IMR-90 (cell line): ENCODE measurements around the gene SOCS6. TPM values are rescaled to one million over a fixed set of nuclear protein-coding genes. Genes with fewer than 3 reads are reported as not detected.

ENCODE experiments used
- ATAC-seq: fragments of 200-7000 bp; cut with Tn5 transposase; 2 replicates; pipeline ENCODE4 v1.9.1; 2020; ENCODE audit warnings: low read depth, mild to moderate bottlenecking, moderate library complexity
- BruUV-seq: library from RNA; stranded (reverse); fragments of 400-500 nt; replicated peaks from 2 replicates; lab custom pipeline; 2021; lab: Mats Ljungman, UMichigan
- CTCF ChIA-PET: fragments of 300-600 bp; formaldehyde crosslinking; extraction: SDS; loops from one replicate; lab custom pipeline; 2021; ENCODE audit warnings: antibody characterized with exemption; lab: Yijun Ruan, JAX
- POLR2A ChIA-PET: fragments of 300-600 bp; sonication (Branson Sonifier 250); formaldehyde crosslinking; loops from one replicate; lab custom pipeline; 2022; ENCODE audit warnings: antibody characterized with exemption; ENCODE audit not compliant: unreplicated experiment; lab: Charles Lee
- DNase-seq: peaks from one replicate; pipeline ENCODE4 v3.0.0; 2013
- H2AFZ ChIP-seq: replicated peaks from 2 replicates; pipeline ENCODE3; 2013; ENCODE audit warnings: low read length, mild to moderate bottlenecking; ENCODE audit not compliant: poor library complexity
- H2AK5ac ChIP-seq: 2 replicates; pipeline ENCODE4 v1.6.1; 2013; ENCODE audit warnings: low read depth, low read length, inconsistent platforms
- H2AK9ac ChIP-seq: replicated peaks from 2 replicates; pipeline ENCODE3; 2013; ENCODE audit warnings: mild to moderate bottlenecking, low read depth, low read length, moderate library complexity; ENCODE audit not compliant: poor library complexity
- H2BK120ac ChIP-seq: 2 replicates; pipeline ENCODE4 v1.6.1; 2013; ENCODE audit warnings: low read depth, low read length, inconsistent platforms
- H2BK15ac ChIP-seq: 3 replicates; pipeline ENCODE4 v1.6.1; 2013; ENCODE audit warnings: low read depth, low read length, inconsistent platforms
- H2BK20ac ChIP-seq: 2 replicates; pipeline ENCODE4 v1.6.1; 2013; ENCODE audit warnings: low read depth, mild to moderate bottlenecking, inconsistent platforms, low read length, moderate library complexity
- H2BK5ac ChIP-seq: 2 replicates; pipeline ENCODE4 v1.6.1; 2013; ENCODE audit warnings: mild to moderate bottlenecking, low read depth, low read length, inconsistent platforms; ENCODE audit not compliant: poor library complexity, severe bottlenecking
- H3K14ac ChIP-seq: replicated peaks from 2 replicates; pipeline ENCODE4 v1.6.1; 2013; ENCODE audit warnings: low read depth, low read length, inconsistent platforms
- H3K18ac ChIP-seq: 2 replicates; pipeline ENCODE4 v1.6.1; 2013; ENCODE audit warnings: low read depth, low read length, control low read depth
- H3K23ac ChIP-seq: 2 replicates; pipeline ENCODE4 v1.6.1; 2013; ENCODE audit warnings: low read depth, low read length, inconsistent platforms
- H3K27ac ChIP-seq: 2 replicates; pipeline ENCODE4 v1.5.1; 2013; ENCODE audit warnings: mild to moderate bottlenecking, control low read depth, low read length; ENCODE audit not compliant: insufficient read depth
- H3K27me3 ChIP-seq: 2 replicates; pipeline ENCODE4 v1.6.1; 2013; ENCODE audit warnings: low read length; ENCODE audit not compliant: control insufficient read depth, insufficient read depth
- H3K36me3 ChIP-seq: 2 replicates; pipeline ENCODE4 v1.6.1; 2013; ENCODE audit warnings: low read length, mixed read lengths; ENCODE audit not compliant: control insufficient read depth, insufficient read depth
- H3K4ac ChIP-seq: 2 replicates; pipeline ENCODE4 v1.6.1; 2013; ENCODE audit warnings: low read depth, low read length, inconsistent platforms
- H3K4me1 ChIP-seq: 2 replicates; pipeline ENCODE4 v1.6.1; 2013; ENCODE audit warnings: low read length, mixed read lengths; ENCODE audit not compliant: control insufficient read depth, insufficient read depth
- H3K4me2 ChIP-seq: 2 replicates; pipeline ENCODE4 v1.6.1; 2013; ENCODE audit warnings: low read depth, mild to moderate bottlenecking, control low read depth, low read length, moderate library complexity
- H3K4me3 ChIP-seq: 2 replicates; pipeline ENCODE4 v1.5.1; 2013; ENCODE audit warnings: low read depth, mild to moderate bottlenecking, control low read depth, low read length, moderate library complexity; ENCODE audit not compliant: insufficient read depth
- H3K56ac ChIP-seq: 2 replicates; pipeline ENCODE4 v1.6.1; 2013; ENCODE audit warnings: low read length, inconsistent platforms; ENCODE audit not compliant: insufficient read depth; ENCODE audit errors: extremely low read depth
- H3K79me1 ChIP-seq, 2 experiments: 2 replicates each; pipeline ENCODE4 v1.6.1; 2013; ENCODE audit warnings: low read length in 2 of 2, inconsistent platforms in 1 of 2, low read depth in 1 of 2
- H3K9ac ChIP-seq: 2 replicates; pipeline ENCODE4 v1.6.1; 2013; ENCODE audit warnings: low read depth, low read length, control low read depth
- H3K9me1 ChIP-seq: 2 replicates; pipeline ENCODE4 v1.6.1; 2013; ENCODE audit warnings: low read length, inconsistent platforms; ENCODE audit not compliant: insufficient read depth
- H3K9me3 ChIP-seq: 2 replicates; pipeline ENCODE4 v1.6.1; 2013; ENCODE audit warnings: low read length; ENCODE audit not compliant: control insufficient read depth, insufficient read depth
- H4K20me1 ChIP-seq: 2 replicates; pipeline ENCODE4 v1.6.1; 2013; ENCODE audit warnings: low read length, inconsistent platforms; ENCODE audit not compliant: insufficient read depth
- H4K5ac ChIP-seq: 2 replicates; pipeline ENCODE4 v1.6.1; 2013; ENCODE audit warnings: mild to moderate bottlenecking, low read depth, low read length, control low read depth
- H4K8ac ChIP-seq, 2 experiments: 2 replicates each; pipeline ENCODE4 v1.6.1; 2013; ENCODE audit warnings: low read depth in 2 of 2, low read length in 2 of 2, control low read depth in 1 of 2, inconsistent platforms in 1 of 2
- H4K91ac ChIP-seq: 2 replicates; pipeline ENCODE4 v1.6.1; 2013; ENCODE audit warnings: low read depth, low read length, inconsistent platforms; ENCODE audit not compliant: insufficient read depth
- BHLHE40 ChIP-seq: fragments of 150-350 bp; IDR thresholded peaks from 2 replicates; pipeline ENCODE4 v1.6.1; 2016; ENCODE audit warnings: mild to moderate bottlenecking, low read depth, low read length
- WGBS, 2 experiments: methylation state at CpG; one replicate each; pipeline versions ENCODE4 v1.1.5 to v1.1.7; 2013; ENCODE audit warnings: missing lambda C conversion rate in 2 of 2; ENCODE audit not compliant: insufficient read length in 1 of 2; ENCODE audit errors: extremely low coverage in 2 of 2; 5-methylcytosine and 5-hydroxymethylcytosine counted together
- dilution Hi-C: fragments of 300-500 bp; cut with HindIII; formaldehyde crosslinking; loops from one replicate; pipeline ENCODE4 v1.14.3; 2018; ENCODE audit warnings: low sequenced_read_pairs; ENCODE audit not compliant: unreplicated experiment
- in situ Hi-C: fragments of 300-500 bp; cut with MboI; formaldehyde crosslinking; loops from 3 replicates; pipeline ENCODE4 v1.14.3; 2019; ENCODE audit warnings: low sequenced_read_pairs, inconsistent platforms, mixed read lengths
- intact Hi-C: fragments of 100-400 bp; cut with micrococcal nuclease; formaldehyde crosslinking; loops from 2 replicates; pipeline ENCODE4 v1.10.0; 2022
- polyA plus RNA-seq, 3 experiments: library from polyadenylated mRNA; depleted of rRNA; stranded (reverse); fragments of >200 nt; gene quantifications; 2 replicates each; pipeline ENCODE4 v1.2.3, GENCODE V29; 2012; ENCODE audit warnings: low replicate concordance in 1 of 3
- total RNA-seq: library from RNA; depleted of rRNA; stranded (reverse); fragments of >200 nt; gene quantifications from 2 replicates; pipeline ENCODE4 v1.2.3, GENCODE V29; 2012

Gene SOCS6
- total and polyA plus RNA-seq, 2 of the 4 experiments (the other 2 are of a cell fraction): 21.3 to 57.4 TPM

- H4K91ac ChIP-seq: 0 out of 2 replicates have a peak overlapping the region, but pooled peaks have one; percentile 4
- H2AK5ac ChIP-seq: peak overlapping the region; percentile 56
- DNase-seq (no peak), ATAC-seq (no peak)
- POLR2A ChIA-PET: no interaction called here
- dilution Hi-C loops (no loop called here), intact Hi-C loops (no loop called here), in situ Hi-C loops (no loop called here)
- H3K9me1 ChIP-seq: peaks cover 7% of the 10 kb centered on the region
- no peaks in the 10 kb centered on the region for H3K9me3 ChIP-seq
- H3K18ac ChIP-seq: no peak overlapping the region
- H3K36me3 ChIP-seq: no peaks in the 10 kb centered on the region
- TF ChIP-seq BHLHE40: no peak
- BruUV-seq: no TSS peak
- no peaks in the 10 kb centered on the region for H3K79me1 ChIP-seq
- H3K4me2 ChIP-seq: no peak overlapping the region
- WGBS, 2 experiments: 80% methylated on average over 1 of the region's 3 CpGs; no CpG with 5 or more reads in 1 of the 2 experiments
- peak overlapping the region; percentile 47; the same call in 2 of the 3 replicates for H2BK15ac ChIP-seq
- no peak overlapping the region for H3K9ac ChIP-seq
- H4K20me1 ChIP-seq: no peaks in the 10 kb centered on the region
- no peak overlapping the region for H2BK5ac ChIP-seq
- no peak overlapping the region for H3K27ac ChIP-seq
- no peak overlapping the region for H3K4me3 ChIP-seq
- no peak overlapping the region; a peak in 1 of 4 replicates for H4K8ac ChIP-seq
- H3K14ac ChIP-seq: no peak overlapping the region
- no peak overlapping the region for H3K56ac ChIP-seq
- H2BK120ac ChIP-seq: 0 out of 2 replicates have a peak overlapping the region, but pooled peaks have one; percentile 0
- CTCF ChIA-PET: interaction anchor here (1.3 kb wide), 1 partner anchor 10 kb away, joined by 3 read pairs; no protein-coding TSS in a partner anchor
- no peaks in the 10 kb centered on the region for H3K27me3 ChIP-seq
- H2AK9ac ChIP-seq: no peak overlapping the region
- peak overlapping the region; percentile 60; the same call in 1 of the 2 replicates for H3K4ac ChIP-seq
- no peak overlapping the region for H4K5ac ChIP-seq
- no peak overlapping the region for H2AFZ ChIP-seq
- no peak overlapping the region for H3K23ac ChIP-seq
- H3K4me1 ChIP-seq: peaks cover 11% of the 10 kb centered on the region
- no peak overlapping the region for H2BK20ac ChIP-seq
Observed at GRCh38 chr18:70365361-70365760, 76.5 kb downstream of the SOCS6 start.
